Measurements from ENCODE around the gene C4B.
"Not testable (repeated sequence)": the region's sequence is repeated elsewhere in the genome, so short reads cannot be mapped to it uniquely, and the experiment has no call there.

The C4B gene

GRCh38 chr6:32037136-32037535, 22.5 kb downstream of the C4B start:
- DNase-seq (ENCODE audit: low spot score) = not testable (repeated sequence)

GRCh38 chr6:32037598-32038524, 23.3 kb downstream of the C4B start, which contains the start of gene CYP21A2:
Gene CYP21A2 (plus strand): TSS chr6:32038415. CDS start chr6:32038423, 8 bp downstream.
- not testable (repeated sequence) for DNase-seq (ENCODE audit: low spot score)

GRCh38 chr6:32038878-32039277, 24.3 kb downstream of the C4B start:
- not testable (repeated sequence) for DNase-seq (ENCODE audit: low spot score)

GRCh38 chr6:32039321-32040274, 25.0 kb downstream of the C4B start:
- not testable (repeated sequence) for DNase-seq (ENCODE audit: low spot score)

GRCh38 chr6:32040299-32041049, 25.9 kb downstream of the C4B start:
- DNase-seq (ENCODE audit: low spot score) = not testable (repeated sequence)

- DNase-seq (ENCODE audit: low spot score) = not testable (repeated sequence)
These were observed 26.4 kb downstream of the C4B start for GRCh38 chr6:32041050-32041321.

- not testable (repeated sequence) for DNase-seq (ENCODE audit: low spot score)
These were observed 26.8 kb downstream of the C4B start for GRCh38 chr6:32041385-32041784.

GRCh38 chr6:32042276-32042675, 27.7 kb downstream of the C4B start:
- not testable (repeated sequence) for DNase-seq (ENCODE audit: low spot score)

GRCh38 chr6:32043589-32044380, 29.2 kb downstream of the C4B start:
- not testable (repeated sequence) for DNase-seq (ENCODE audit: low spot score)

- DNase-seq (ENCODE audit: low spot score) = not testable (repeated sequence)
These were observed 30.3 kb downstream of the C4B start for GRCh38 chr6:32044916-32045315.

- no peak for DNase-seq (ENCODE audit: low spot score)
These were observed 31.3 kb downstream of the C4B start for GRCh38 chr6:32045811-32046449.

GRCh38 chr6:32046450-32047083, 32.0 kb downstream of the C4B start:
- DNase-seq (ENCODE audit: low spot score) = no peak

GRCh38 chr6:32047084-32047478, 32.5 kb downstream of the C4B start:
- no peak for DNase-seq (ENCODE audit: low spot score)

- no peak for DNase-seq (ENCODE audit: low spot score)
These were observed 32.9 kb downstream of the C4B start for GRCh38 chr6:32047539-32047854.

- peak; percentile 18 for DNase-seq (ENCODE audit: low spot score)
These were observed 33.5 kb downstream of the C4B start for GRCh38 chr6:32047855-32048766.

GRCh38 chr6:32049149-32049548, 34.6 kb downstream of the C4B start:
- DNase-seq (ENCODE audit: low spot score) = not testable (repeated sequence)

GRCh38 chr6:32049736-32050135, 35.1 kb downstream of the C4B start:
- not testable (repeated sequence) for DNase-seq (ENCODE audit: low spot score)

GRCh38 chr6:32050562-32050961, 36.0 kb downstream of the C4B start:
- DNase-seq (ENCODE audit: low spot score) = no peak

- not testable (repeated sequence) for DNase-seq (ENCODE audit: low spot score)
These were observed 38.0 kb downstream of the C4B start for GRCh38 chr6:32052626-32053025.
